WTC11 (cell line): ENCODE results near the gene TRPM2.

Experiments
- ARID4B ChIP-seq: sonication (generic); formaldehyde crosslinking; IDR thresholded peaks from 2 replicates; pipeline ENCODE4 v1.8.0; 2023; ENCODE audit warnings: missing genetic modification reagents, mild to moderate bottlenecking, borderline replicate concordance
- CTCF ChIP-seq: fragments of 200-600 bp; IDR thresholded peaks from 2 replicates; pipeline ENCODE4 v1.8.0; 2022; ENCODE audit warnings: antibody characterized with exemption
- HMGA2 ChIP-seq: fragments of 250-450 bp; sonication (Bioruptor Pico); IDR thresholded peaks from 2 replicates; pipeline ENCODE4 v1.4.0; 2021; ENCODE audit warnings: mild to moderate bottlenecking, moderate library complexity
- KAT7 ChIP-seq: sonication (generic); formaldehyde crosslinking; IDR thresholded peaks from 2 replicates; pipeline ENCODE4 v1.8.1; 2023; ENCODE audit warnings: missing genetic modification reagents, mild to moderate bottlenecking, borderline replicate concordance
- TCF7 ChIP-seq: sonication (generic); formaldehyde crosslinking; IDR thresholded peaks from 2 replicates; pipeline ENCODE4 v1.8.0; 2022; ENCODE audit warnings: mild to moderate bottlenecking, low read depth, missing genetic modification reagents, moderate library complexity
- USF2 ChIP-seq: sonication (generic); formaldehyde crosslinking; IDR thresholded peaks from 2 replicates; pipeline ENCODE4 v1.8.1; 2023; ENCODE audit warnings: mild to moderate bottlenecking, missing genetic modification reagents, moderate library complexity
- ZNF396 ChIP-seq: fragments of 250-450 bp; sonication (Bioruptor Pico); IDR thresholded peaks from 2 replicates; pipeline ENCODE4 v1.8.0; 2021; ENCODE audit warnings: mild to moderate bottlenecking, moderate library complexity, borderline replicate concordance

- no peak for TF ChIP-seq ARID4B (CRISPR knock-in tag)
- TF ChIP-seq CTCF: no peak
- no peak for TF ChIP-seq ZNF396
- TF ChIP-seq KAT7 (CRISPR knock-in tag): no peak
- no peak for TF ChIP-seq HMGA2 (CRISPR knock-in tag)
- no peak for TF ChIP-seq USF2 (CRISPR knock-in tag)
- no peak for TF ChIP-seq TCF7
These were observed 76.5 kb downstream of the TRPM2 start for GRCh38 chr21:44429894-44430293.
